Measurements from ENCODE around the gene SYNRG. TPM values are rescaled to one million over a fixed set of nuclear protein-coding genes. Genes with fewer than 3 reads are reported as not detected.

The SYNRG gene
- total RNA-seq, 2 donors from 2014 or later, result 28.9 to 34.1 TPM

DNA sequence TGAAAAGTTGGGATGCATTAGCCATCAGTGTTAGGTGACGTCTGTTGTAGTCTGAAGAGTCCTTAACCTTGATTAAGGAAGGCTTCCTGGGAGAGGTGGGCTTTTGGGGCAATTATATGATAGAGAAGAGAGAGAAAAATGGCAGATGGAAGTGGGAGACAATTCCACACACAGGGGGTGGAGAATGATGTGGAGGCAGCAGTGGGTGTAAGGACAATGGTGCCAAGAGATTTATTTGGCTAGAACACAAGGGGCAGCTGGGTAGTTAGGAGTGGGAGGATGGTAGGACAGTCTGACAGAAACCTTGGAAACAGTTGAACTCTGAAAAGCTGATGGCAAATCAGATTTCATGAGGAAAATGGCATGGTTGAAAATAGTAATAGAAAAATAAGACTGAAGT is 130.2 kb downstream of the SYNRG start:
- Histone ChIP-seq H3K4me3 (no peak overlapping the region), H3K36me3 (no peaks in the 10 kb centered on the region), H3K27me3 (no peaks in the 10 kb centered on the region), H3K27ac (no peak overlapping the region), H3K4me1 (no peaks in the 10 kb centered on the region), H3K9me3 (no peaks in the 10 kb centered on the region), H3K9ac (ENCODE audit: low read depth in 2 of 2, low read length in 2 of 2) (no peak overlapping the region)
- TF ChIP-seq CTCF (IDR thresholded peaks at IDR 0.05), result no peak
- no peak for DNase-seq
- intact Hi-C loops (cut with DNase I), result no loop called here

DNA sequence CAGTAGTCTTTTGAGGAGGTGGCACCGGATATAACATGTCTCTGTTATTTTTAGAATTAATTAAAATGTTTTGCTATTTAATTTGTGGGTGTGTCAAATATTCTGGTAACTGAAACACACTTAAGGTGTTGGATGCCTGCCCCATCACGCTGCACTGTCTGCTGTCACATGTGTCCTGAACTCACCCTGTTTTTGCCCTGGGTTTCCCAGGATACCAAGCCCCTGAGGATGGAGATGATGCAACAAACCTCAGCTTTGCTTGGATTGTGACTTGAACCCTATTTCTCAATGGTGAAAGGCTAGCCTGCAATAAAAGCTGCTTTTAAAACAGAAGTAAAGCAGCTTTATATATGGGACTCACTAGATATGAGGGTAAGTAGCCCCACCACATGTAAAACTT is 131.0 kb downstream of the SYNRG start:
- Histone ChIP-seq H3K4me3 (no peak overlapping the region), H3K36me3 (no peaks in the 10 kb centered on the region), H3K9ac (ENCODE audit: low read depth in 2 of 2, low read length in 2 of 2) (no peak overlapping the region), H3K9me3 (no peaks in the 10 kb centered on the region), H3K27me3 (no peaks in the 10 kb centered on the region), H3K4me1 (no peaks in the 10 kb centered on the region), H3K27ac (no peak overlapping the region)
- no peak for TF ChIP-seq CTCF (IDR thresholded peaks at IDR 0.05)
- no peak for DNase-seq
- intact Hi-C loops (cut with DNase I), result no loop called here

DNA sequence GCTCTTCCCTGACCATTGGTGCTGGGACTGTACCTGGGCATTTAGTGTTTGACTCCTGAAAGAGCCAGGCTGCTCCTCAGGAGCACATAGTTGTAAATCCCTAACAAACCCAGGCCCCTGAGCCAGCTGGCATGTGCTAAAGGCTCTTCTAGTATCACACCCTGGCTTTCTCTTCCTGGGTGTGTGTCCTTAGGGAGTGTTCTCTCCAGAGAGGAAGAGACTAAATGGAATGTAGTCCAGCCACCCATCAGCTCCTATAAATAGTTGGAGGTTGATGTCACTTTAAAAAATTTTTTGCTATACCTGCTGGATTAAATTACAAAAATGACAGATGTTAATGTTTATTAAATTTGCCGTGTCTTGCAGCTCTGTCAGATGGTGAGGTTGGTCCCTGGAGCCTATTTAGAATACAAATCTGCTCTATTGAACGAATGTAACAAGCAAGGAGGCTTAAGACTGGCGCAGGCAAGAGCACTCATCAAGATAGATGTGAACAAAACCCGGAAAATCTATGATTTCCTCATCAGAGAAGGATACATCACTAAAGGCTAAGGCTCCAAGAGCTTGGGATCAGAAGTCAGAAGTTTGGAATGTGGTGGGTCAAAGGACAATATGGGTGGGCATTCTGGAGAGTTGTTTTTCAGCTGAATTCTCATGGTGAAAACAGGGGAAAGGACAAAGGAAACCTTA is 132.6 kb downstream of the SYNRG start:
- no peaks in the 10 kb centered on the region for H3K36me3 ChIP-seq
- peak; percentile 37 for DNase-seq
- H3K27ac ChIP-seq, result no peak overlapping the region
- no peaks in the 10 kb centered on the region for H3K4me1 ChIP-seq
- H3K9ac ChIP-seq (ENCODE audit: low read depth in 2 of 2, low read length in 2 of 2), result no peak overlapping the region
- H3K27me3 ChIP-seq, result no peaks in the 10 kb centered on the region
- no peak for TF ChIP-seq CTCF (IDR thresholded peaks at IDR 0.05)
- intact Hi-C loops (cut with DNase I), result no loop called here
- no peaks in the 10 kb centered on the region for H3K9me3 ChIP-seq
- no peak overlapping the region for H3K4me3 ChIP-seq

DNA sequence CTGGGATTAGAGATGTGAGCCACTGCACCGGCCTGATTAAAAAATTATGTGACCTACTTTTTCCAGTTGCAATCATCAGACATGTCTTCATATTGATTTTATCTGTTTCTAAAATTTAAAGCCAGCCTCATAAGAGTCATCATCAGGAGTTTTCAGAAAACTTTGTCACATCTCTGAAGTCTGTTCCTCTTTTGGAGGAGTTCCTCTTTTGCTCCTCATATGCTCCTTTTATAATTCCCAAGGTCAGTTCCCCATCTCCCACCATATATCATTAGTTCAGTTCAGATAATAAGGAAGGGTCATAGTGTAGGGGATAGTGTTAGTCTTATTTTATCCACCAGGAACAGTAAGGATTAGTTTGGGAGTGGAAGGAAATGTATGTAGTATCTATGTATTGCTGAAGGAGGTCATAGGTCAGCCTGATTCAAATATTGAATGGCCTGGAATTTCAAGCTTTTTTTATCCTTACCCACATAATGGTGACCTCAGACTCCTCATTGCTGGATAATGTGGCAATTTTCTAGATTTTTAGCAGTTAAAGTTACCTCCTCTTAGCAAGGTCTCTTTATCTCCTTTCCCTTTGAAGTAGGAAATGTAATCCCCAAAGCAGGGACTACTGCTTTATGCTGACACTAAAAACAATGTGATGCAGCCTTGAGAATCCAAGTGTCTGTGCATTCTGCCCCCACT is 133.3 kb downstream of the SYNRG start:
- intact Hi-C loops (cut with DNase I), result no loop called here
- H3K4me3 ChIP-seq, result no peak overlapping the region
- no peaks in the 10 kb centered on the region for H3K4me1 ChIP-seq
- H3K9ac ChIP-seq (ENCODE audit: low read depth in 2 of 2, low read length in 2 of 2), result no peak overlapping the region
- H3K36me3 ChIP-seq, result no peaks in the 10 kb centered on the region
- H3K27ac ChIP-seq, result no peak overlapping the region
- H3K9me3 ChIP-seq, result no peaks in the 10 kb centered on the region
- no peak for DNase-seq
- H3K27me3 ChIP-seq, result no peaks in the 10 kb centered on the region
- TF ChIP-seq CTCF (IDR thresholded peaks at IDR 0.05), result no peak

- no peak overlapping the region for H3K27ac ChIP-seq
- no peak for DNase-seq
- TF ChIP-seq CTCF (IDR thresholded peaks at IDR 0.05), result no peak
- H3K9me3 ChIP-seq, result no peaks in the 10 kb centered on the region
- no peaks in the 10 kb centered on the region for H3K36me3 ChIP-seq
- no peak overlapping the region for H3K9ac ChIP-seq (ENCODE audit: low read depth in 2 of 2, low read length in 2 of 2)
- no peak overlapping the region for H3K4me3 ChIP-seq
- intact Hi-C loops (cut with DNase I), result no loop called here
- H3K27me3 ChIP-seq, result no peaks in the 10 kb centered on the region
- H3K4me1 ChIP-seq, result no peaks in the 10 kb centered on the region
These were observed 139.0 kb downstream of the SYNRG start for GRCh38 chr17:37470181-37470580.
